Hypothalamus (tissue), 51 donors: ENCODE results near the gene SSH2.
"Not testable (repeated sequence)": the region's sequence is repeated elsewhere in the genome, so short reads cannot be mapped to it uniquely, and the experiment has no call there.

Experiments used
- DNase-seq, 51 donors: peaks; one replicate each; lab custom pipeline; 2025; lab: John Stamatoyannopoulos, UW

The SSH2 gene

GRCh38 chr17:29931231-29931932 is 1.4 kb upstream of the SSH2 start:
- peak in 48 of 51 donors; percentile 6 to 92 (median 57) for DNase-seq

GRCh38 chr17:29930409-29931010 is 482 bp upstream of the SSH2 start:
- peak in 15 of 51 donors; percentile 5 to 90 (median 34) for DNase-seq

GRCh38 chr17:29929006-29929532 is 959 bp downstream of the SSH2 start:
- peak in 17 of 51 donors; percentile 1 to 65 (median 15) for DNase-seq

DNA sequence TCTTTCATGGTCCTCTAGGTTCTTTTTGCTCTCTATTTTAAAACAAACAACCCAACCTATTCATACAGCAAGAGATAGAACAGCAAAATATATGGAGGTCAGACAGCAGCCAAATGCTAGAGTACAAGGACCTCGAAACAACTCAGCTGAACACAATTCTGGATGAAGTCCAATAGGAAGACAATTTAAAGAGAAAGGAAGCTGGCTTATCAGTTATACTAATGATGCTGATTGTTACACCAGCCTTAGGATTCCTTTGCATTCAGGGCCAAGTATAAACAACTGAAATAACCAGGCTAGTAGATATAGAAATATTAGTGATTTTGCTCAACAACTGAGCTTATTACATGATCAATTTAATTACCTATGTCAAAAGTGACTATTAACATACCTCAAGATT is 2.5 kb downstream of the SSH2 start:
- DNase-seq, result no peak

GRCh38 chr17:29924786-29925185 is 5.2 kb downstream of the SSH2 start:
- DNase-seq, result no peak

GRCh38 chr17:29918922-29919856 is 10.8 kb downstream of the SSH2 start:
- no peak for DNase-seq

DNA sequence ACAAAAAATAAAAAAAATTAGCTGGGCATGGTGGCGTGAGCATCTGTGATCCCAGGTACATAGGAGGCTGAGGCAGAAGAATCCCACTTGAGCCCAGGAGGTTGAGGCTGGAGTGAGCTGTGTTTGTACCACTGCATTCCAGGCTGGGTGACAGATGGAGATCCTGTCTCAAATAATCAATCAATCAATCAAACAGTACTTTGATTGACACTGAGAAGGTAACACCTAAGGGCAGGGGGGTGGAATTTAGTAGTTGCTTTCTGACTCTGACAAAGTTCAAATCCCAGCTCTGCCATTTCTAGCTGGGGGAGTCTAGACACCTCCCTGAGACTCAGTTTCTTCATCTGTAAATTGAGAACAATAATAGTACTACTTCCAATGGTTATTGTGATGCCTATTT is 12.0 kb downstream of the SSH2 start:
- DNase-seq, result no peak

- no peak for DNase-seq
Observed at GRCh38 chr17:29914819-29915537, 15.1 kb downstream of the SSH2 start.

- no peak for DNase-seq
Observed at GRCh38 chr17:29911641-29912177, 18.3 kb downstream of the SSH2 start.

- DNase-seq, result no peak
Observed at GRCh38 chr17:29909236-29910003, 20.6 kb downstream of the SSH2 start.

GRCh38 chr17:29906969-29907368 is 23.1 kb downstream of the SSH2 start:
- DNase-seq, result no peak

DNA sequence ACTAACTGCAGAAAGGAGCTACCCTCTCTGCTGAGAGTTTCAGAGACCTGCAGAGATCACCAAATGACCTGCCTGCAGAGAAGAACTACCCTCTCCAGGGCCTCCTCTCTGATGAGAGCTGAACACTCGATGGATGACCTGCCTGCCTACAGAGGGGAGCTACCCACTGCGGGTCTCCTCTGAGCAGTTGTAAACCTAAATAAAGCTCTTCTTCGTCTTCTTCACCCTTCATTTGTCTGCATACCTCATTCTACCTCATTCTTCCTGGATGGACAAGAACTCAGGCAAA is 24.2 kb downstream of the SSH2 start:
- no peak for DNase-seq

- no peak for DNase-seq
Observed at GRCh38 chr17:29905086-29905878, 24.7 kb downstream of the SSH2 start.

DNA sequence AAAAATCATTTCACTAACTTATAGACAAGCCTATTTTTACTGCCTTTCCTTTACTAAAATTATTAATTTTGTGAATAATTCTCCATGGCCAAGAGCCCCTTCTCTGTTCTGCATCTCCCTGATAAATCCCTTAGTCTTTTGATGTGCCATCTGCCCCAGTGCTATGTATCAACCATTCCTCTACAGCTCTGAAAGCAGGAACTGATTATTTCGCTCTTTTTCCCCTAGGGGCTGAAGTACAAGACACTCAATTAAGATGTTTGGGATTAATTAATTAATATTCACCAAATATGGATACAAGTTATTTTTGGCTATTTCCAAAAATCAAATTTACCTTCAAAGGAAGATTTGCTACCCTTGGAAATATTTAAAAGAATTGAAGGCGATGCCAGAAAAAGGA is 26.6 kb downstream of the SSH2 start:
- DNase-seq, result no peak

- not testable (repeated sequence) for DNase-seq
Observed at GRCh38 chr17:29897136-29897535, 32.9 kb downstream of the SSH2 start.

GRCh38 chr17:29892201-29892600 is 37.8 kb downstream of the SSH2 start:
- DNase-seq, result no peak

DNA sequence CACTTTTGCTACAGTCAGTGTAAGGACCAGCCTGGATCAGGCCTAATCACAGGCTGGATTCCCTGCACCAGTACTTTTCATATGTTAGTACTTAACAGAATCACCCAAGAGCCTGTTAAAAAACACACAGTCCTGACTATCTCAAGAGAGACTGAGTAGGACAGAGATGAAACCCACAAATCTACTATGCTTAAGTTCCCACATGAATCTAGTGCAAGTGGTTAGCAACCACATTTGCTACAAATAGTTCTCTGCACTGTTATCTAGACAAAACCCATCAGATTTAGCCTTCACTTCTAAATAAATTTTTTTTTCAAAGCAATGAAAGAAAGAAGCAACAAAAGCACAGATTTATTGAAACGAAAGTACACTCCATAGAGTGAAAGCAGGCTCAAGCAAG is 38.9 kb downstream of the SSH2 start:
- DNase-seq, result no peak

- DNase-seq, result no peak
Observed at GRCh38 chr17:29885031-29885640, 44.9 kb downstream of the SSH2 start.
